HL-60 (cell line): Measurements from ENCODE around the gene TRAM2.

ENCODE experiments used
- DNase-seq, 2 experiments: peaks; one replicate each; pipeline ENCODE4 v3.0.0-alpha.2; 2010 to 2020; ENCODE audit warnings: low read depth in 1 of 2, low spot score in 1 of 2
- H3K27ac ChIP-seq: fragments of 250-450 bp; sonication (Bioruptor Pico); replicated peaks from 2 replicates; pipeline ENCODE4 v1.5.1; 2020; ENCODE audit warnings: mild to moderate bottlenecking, moderate library complexity
- H3K27me3 ChIP-seq: fragments of 250-450 bp; sonication (Bioruptor Pico); 2 replicates; pipeline ENCODE4 v1.5.1; 2021; ENCODE audit warnings: mild to moderate bottlenecking, moderate library complexity; ENCODE audit not compliant: insufficient read depth, poor library complexity, severe bottlenecking
- H3K4me3 ChIP-seq: replicated peaks from 2 replicates; pipeline ENCODE4 v1.5.1; 2011; ENCODE audit warnings: mild to moderate bottlenecking, control low read depth, low read length; ENCODE audit not compliant: insufficient read depth
- CTCF ChIP-seq: IDR thresholded peaks from one replicate; pipeline ENCODE4 v1.5.1; 2011; ENCODE audit warnings: low read length, control low read depth, inconsistent platforms; ENCODE audit not compliant: insufficient read depth
- GABPA ChIP-seq: IDR thresholded peaks from 2 replicates; pipeline ENCODE4 v1.6.1; 2012; ENCODE audit warnings: low read depth
- POLR2AphosphoS5 ChIP-seq: IDR thresholded peaks from 2 replicates; pipeline ENCODE4 v1.6.1; 2012; ENCODE audit warnings: low read depth
- REST ChIP-seq: IDR thresholded peaks from 2 replicates; pipeline ENCODE4 v1.6.1; 2012; ENCODE audit warnings: low read depth; ENCODE audit not compliant: insufficient replicate concordance
- SPI1 ChIP-seq: IDR thresholded peaks from 2 replicates; pipeline ENCODE4 v1.6.1; 2012; ENCODE audit warnings: low read depth, mild to moderate bottlenecking, borderline replicate concordance

TRAM2 gene

GRCh38 chr6:52534363-52534762 is 42.5 kb downstream of the TRAM2 start:
- Histone ChIP-seq H3K4me3 (no peak overlapping the region), H3K27me3 (no peaks in the 10 kb centered on the region), H3K27ac (no peak overlapping the region)
- TF ChIP-seq SPI1 (no peak), CTCF (no peak), GABPA (no peak), REST (no peak), POLR2AphosphoS5 (no peak)
- no peak for DNase-seq

GRCh38 chr6:52533491-52533890 is 43.4 kb downstream of the TRAM2 start:
- DNase-seq: no peak
- Histone ChIP-seq H3K27me3 (no peaks in the 10 kb centered on the region), H3K27ac (no peak overlapping the region), H3K4me3 (no peak overlapping the region)
- TF ChIP-seq POLR2AphosphoS5: no peak
- TF ChIP-seq GABPA: no peak
- TF ChIP-seq REST: no peak
- TF ChIP-seq SPI1: no peak
- TF ChIP-seq CTCF: no peak

GRCh38 chr6:52532457-52532856 is 44.4 kb downstream of the TRAM2 start:
- H3K27me3 ChIP-seq: no peaks in the 10 kb centered on the region
- no peak for DNase-seq
- no peak overlapping the region for H3K4me3 ChIP-seq
- TF ChIP-seq POLR2AphosphoS5 (no peak), REST (no peak)
- H3K27ac ChIP-seq: no peak overlapping the region

- TF ChIP-seq POLR2AphosphoS5: no peak
- no peak for TF ChIP-seq GABPA
- no peak for TF ChIP-seq CTCF
- no peak for TF ChIP-seq SPI1
- no peak for TF ChIP-seq REST
- Histone ChIP-seq H3K27me3 (no peaks in the 10 kb centered on the region), H3K4me3 (no peak overlapping the region), H3K27ac (no peak overlapping the region)
- no peak for DNase-seq
Observed at GRCh38 chr6:52531834-52532233, 45.0 kb downstream of the TRAM2 start.
